ENCODE measurements around the gene NAA20.

DNA sequence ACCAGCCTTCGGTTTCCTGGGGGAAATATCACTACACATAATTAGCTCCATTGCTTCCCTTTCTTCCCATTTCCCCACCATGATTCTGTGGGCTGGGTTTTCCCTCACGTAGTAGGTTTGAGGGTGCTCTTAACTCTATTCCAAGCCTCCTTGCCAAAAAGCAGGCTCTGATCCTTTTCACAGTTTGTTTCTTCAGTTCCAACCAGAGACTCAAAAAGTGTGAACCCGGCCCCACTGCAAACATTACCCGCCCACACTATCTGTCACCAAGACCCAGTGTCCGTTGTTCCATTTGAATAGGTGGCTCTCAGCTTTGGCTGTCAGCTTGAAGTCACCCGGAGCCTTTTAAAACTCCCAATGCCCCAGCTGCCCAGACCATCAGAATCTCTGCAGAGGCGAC is 11.8 kb upstream of the NAA20 start:
- no peak for TF ChIP-seq POLR2A (IDR thresholded peaks at IDR 0.05)
- TF ChIP-seq, protein P1, sequence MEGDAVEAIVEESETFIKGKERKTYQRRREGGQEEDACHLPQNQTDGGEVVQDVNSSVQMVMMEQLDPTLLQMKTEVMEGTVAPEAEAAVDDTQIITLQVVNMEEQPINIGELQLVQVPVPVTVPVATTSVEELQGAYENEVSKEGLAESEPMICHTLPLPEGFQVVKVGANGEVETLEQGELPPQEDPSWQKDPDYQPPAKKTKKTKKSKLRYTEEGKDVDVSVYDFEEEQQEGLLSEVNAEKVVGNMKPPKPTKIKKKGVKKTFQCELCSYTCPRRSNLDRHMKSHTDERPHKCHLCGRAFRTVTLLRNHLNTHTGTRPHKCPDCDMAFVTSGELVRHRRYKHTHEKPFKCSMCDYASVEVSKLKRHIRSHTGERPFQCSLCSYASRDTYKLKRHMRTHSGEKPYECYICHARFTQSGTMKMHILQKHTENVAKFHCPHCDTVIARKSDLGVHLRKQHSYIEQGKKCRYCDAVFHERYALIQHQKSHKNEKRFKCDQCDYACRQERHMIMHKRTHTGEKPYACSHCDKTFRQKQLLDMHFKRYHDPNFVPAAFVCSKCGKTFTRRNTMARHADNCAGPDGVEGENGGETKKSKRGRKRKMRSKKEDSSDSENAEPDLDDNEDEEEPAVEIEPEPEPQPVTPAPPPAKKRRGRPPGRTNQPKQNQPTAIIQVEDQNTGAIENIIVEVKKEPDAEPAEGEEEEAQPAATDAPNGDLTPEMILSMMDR (IDR thresholded peaks at IDR 0.05 in 8 of 11, conservative IDR thresholded peaks at IDR 0.05 in 3 of 11), result no peak

Measured in spleen (tissue), 7 donors.